GM18499 (cell line): ENCODE results near the gene STK32C.

Source experiments
- ATAC-seq: cut with Tn5 transposase; IDR thresholded peaks from one replicate; pipeline ENCODE4 v1.9.1; 2021; ENCODE audit warnings: moderate number of reproducible peaks; ENCODE audit not compliant: insufficient read depth, unreplicated experiment

The STK32C gene

GRCh38 chr10:132204078-132204780 lies 103.5 kb downstream of the STK32C start:
- no peak for ATAC-seq

- ATAC-seq, result no peak
These were observed 104.3 kb downstream of the STK32C start for GRCh38 chr10:132203256-132204077.

- ATAC-seq, result no peak
These were observed 105.4 kb downstream of the STK32C start for GRCh38 chr10:132202070-132202970.

- no peak for ATAC-seq
These were observed 106.4 kb downstream of the STK32C start for GRCh38 chr10:132201111-132201969.

- ATAC-seq, result no peak
These were observed 107.2 kb downstream of the STK32C start for GRCh38 chr10:132200344-132201110.

GRCh38 chr10:132199854-132200311 lies 107.9 kb downstream of the STK32C start:
- ATAC-seq, result no peak

- ATAC-seq, result no peak
These were observed 108.4 kb downstream of the STK32C start for GRCh38 chr10:132199268-132199853.

GRCh38 chr10:132198381-132199181 lies 109.2 kb downstream of the STK32C start:
- no peak for ATAC-seq

GRCh38 chr10:132198068-132198370 lies 109.7 kb downstream of the STK32C start:
- no peak for ATAC-seq

- no peak for ATAC-seq
These were observed 110.3 kb downstream of the STK32C start for GRCh38 chr10:132197271-132198067.

GRCh38 chr10:132196178-132197113 lies 111.3 kb downstream of the STK32C start:
- ATAC-seq, result no peak

- no peak for ATAC-seq
These were observed 112.2 kb downstream of the STK32C start for GRCh38 chr10:132195366-132196075.

GRCh38 chr10:132194726-132195125 lies 113.0 kb downstream of the STK32C start:
- no peak for ATAC-seq

GRCh38 chr10:132193907-132194552 lies 113.7 kb downstream of the STK32C start:
- ATAC-seq, result no peak
